HG02610 (cell line): ENCODE results near the gene TMEM151A.
A peak's percentile ranks its signal among the peaks of the same experiment; 100 is the strongest.

Experiments
- ATAC-seq: cut with Tn5 transposase; IDR thresholded peaks from one replicate; pipeline ENCODE4 v1.9.1; 2021; ENCODE audit warnings: mild to moderate bottlenecking, moderate library complexity; ENCODE audit not compliant: unreplicated experiment

Gene TMEM151A

DNA sequence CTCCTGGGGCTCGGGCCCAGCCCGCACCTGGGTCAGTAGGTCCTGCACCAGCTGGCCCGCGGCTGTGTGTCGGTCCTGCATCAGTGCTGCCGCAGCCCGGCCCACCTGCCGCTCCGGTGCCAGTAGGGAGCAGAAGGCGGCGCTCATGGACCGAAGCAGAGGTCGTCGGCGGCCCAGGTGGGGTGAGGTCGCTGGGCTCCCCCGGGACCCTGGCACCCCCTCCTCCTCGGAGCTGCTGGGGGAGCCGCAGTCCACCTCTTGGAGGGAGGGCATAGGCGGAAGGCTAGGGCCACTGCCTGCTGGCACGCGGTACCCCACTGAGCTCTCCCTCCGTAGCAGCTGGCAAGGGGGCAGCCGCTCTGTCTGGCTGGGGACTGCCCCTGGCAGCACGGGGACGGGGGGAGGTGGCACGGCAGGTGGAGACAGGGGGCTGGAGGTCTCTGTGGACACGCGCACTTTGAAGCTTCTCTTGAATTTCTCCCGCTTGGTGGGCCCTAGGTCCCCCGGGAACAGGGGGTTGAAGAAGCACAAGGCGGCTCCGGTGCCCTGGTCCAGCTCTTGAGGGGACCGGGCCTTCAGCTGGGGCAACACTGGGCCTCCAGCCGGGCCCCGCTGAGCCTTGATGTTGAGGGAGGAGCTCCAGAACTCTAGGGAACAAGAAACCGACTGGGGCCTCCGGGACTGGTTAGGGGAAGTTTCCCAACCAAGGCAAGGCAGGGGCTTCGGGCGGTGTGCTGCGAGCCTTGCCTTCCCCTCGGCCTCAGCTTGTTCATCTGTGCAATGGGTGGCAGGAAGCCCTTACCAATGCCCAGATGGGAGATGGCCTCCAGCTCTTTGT lies 43.1 kb downstream of the TMEM151A start:
- ATAC-seq, result no peak

DNA sequence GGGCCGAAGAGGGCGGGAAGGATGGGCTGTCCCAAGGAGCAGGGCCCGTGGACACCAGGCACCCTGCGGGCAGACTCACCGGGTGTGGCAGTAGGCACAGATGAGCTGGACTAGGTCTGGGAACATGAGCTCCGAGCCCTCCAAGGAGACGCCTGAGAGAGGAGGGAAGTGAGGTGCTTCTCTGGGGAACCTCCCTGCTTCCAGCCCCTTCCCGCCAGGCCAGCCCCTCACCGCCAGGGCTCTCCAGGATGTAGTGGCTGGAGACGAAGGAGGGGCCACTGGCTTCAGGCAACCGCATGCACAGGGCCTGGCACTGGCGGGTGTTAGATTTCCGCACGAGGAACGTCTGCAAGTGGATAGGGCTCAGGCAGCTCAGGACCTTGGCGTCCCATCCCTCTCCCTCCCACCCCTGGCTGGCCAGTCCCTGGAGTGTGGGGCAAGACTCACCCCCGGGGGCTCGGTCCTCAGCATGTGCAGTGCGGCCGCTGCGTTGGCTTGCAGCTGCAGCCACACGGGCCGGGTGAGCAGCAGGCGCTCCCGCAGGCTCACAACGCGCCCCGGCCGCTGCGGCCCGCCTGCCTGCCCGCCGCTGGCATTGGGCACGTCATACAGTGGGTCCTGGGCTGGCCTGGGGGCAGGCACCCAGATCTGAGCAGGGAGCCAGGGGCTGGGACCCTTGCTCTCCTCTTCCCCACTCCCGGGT lies 44.0 kb downstream of the TMEM151A start:
- no peak for ATAC-seq

DNA sequence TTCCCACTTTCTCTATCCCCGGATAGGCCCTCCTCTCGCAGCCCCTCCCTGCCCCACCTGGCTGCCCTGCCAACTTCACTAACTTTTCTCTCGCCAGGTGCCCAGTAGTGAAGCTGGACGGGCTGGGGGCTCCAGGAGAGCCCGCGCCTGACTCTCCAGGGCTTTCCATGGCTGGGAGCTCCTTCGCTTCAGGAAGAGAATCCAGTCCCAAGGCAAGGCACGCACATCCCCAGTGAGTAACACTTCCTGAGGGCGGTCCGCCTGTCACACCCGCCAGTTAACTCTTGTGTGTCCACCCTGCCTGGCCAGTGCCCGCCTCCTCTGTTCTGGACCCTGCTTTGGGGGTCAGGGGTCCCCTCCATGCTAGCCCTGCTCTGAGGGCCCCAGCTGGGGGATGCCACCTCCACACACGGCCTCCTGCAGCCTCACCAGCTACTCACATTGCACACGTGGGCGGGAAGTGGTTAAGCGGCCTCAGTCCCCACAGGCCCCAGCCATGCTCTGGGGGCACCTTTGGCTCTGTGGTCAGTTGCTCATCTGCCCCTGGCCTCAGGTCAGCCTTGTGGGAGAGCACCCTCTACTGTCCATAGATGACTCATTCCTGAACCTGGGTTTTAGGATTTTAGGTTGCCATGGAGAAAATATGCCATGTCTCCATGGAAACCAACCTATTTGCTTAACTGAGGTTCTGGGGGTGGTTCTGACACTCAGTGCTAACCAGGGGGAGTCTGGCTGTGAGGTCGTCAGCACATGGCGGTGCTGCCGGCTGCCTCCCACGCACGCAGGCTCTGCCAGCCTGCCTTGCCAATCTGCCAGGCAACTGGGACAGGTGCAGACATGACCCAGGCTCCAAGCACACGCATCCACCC lies 44.8 kb downstream of the TMEM151A start, which contains the start of gene RIN1:
RIN1 (minus strand) TSS at position 201 of the 869 bp plus-strand sequence; CDS start at position 169, 32 bp downstream.
- ATAC-seq, result peak; percentile 38

DNA sequence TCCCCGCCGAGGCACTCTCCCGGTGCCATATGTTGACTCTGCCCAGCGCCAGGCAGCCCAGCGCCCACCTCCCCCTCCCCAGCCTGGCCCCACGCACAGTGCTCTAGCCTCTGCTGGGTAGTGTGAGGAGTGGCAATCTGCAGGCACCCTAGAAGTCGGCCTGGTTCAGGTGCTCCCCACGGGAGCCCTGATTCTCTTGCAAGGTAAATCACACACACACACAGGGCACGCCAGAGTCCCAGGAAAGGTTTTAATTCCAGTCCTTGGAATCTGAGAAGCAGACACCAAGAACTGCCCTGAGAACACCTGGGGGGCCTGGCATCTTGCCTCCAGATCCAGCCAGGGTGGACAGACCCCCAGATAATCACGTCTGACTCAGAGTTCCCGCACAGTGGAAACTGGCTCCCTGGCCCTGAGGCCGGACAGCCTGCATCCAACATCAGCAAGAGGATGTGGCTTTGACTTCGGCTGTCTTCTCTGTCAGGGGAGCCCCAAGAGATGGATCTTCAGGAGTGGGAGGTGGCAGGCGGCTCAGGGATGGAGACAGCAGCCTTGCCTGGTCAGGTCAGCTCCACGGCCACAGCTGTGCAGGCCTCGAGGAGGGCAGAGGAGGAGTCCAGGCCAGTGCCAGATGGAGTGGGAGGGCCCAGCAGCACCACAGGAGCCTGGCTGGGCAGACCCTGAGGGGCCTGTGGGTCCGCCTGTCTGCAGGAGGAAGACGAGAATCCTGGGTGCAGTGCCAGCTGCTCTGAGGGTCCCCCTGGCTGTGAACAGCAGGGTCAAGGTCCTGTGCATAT lies 45.6 kb downstream of the TMEM151A start:
- no peak for ATAC-seq

DNA sequence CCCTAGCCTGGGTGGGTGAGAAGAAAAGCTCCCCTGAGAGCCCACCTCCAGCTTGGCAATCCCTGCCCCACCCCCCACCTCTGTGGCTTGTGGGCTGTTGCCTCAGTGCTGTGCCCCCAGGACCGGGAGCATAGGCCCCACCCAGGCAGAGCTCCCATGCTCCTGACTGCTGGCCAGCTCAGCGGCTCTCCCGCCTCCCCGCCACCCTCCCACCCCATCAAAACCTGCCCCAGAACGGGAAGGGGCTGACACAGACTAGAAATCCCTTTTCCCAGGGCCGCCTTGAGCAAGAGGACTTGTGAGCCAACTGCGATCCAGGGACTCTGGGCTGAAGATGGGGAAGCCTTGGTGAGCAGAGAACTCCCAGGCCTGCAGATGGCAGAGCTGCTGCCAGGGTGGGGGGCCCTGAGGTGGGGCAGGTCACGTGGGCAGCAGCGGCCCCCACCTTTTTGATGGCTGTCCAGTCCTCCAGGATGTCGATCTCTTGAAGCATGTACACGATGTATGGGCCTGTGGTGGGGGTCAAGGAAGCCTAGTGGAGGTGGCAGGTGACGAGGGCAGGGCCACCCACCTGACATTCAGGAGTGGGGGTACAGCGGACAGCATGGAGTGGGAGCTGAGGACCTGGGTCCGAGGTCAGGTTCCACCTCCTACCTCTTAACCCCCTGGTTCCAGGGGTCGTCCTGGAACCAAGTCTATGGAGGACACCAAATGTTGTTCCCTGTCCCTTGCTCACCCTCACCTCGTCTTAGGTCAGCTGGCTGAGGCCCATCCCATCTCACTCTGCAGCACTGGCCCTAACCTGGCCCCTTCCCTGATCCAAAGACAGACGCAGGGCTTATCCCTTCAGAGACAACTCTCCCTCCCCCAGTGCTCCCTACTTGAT lies 46.8 kb downstream of the TMEM151A start:
- ATAC-seq, result no peak

DNA sequence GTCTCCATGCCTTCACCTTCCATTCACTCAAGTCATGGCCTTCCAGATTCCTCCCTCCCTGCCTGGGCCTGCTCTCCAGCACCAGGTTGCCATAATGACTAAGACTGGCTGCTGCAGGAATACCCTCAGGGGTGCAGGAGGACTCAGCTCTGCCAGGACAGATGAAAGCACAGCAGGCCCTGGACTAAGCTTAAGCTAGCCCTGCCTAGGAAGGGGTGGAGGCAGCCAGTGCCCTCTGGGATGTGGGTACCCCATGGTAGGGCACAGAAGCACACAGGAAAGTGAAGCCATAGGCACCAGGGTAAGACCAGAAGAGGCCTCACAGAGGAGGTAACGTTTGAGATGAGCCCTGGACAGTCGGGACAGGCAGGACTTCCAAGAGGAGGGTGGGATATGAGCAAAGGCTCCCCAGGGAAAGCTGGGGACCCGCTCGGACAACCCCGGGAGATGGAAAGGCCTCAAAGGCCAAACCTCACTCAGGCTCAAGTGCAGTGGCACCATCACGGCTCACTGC lies 47.5 kb downstream of the TMEM151A start:
- no peak for ATAC-seq

DNA sequence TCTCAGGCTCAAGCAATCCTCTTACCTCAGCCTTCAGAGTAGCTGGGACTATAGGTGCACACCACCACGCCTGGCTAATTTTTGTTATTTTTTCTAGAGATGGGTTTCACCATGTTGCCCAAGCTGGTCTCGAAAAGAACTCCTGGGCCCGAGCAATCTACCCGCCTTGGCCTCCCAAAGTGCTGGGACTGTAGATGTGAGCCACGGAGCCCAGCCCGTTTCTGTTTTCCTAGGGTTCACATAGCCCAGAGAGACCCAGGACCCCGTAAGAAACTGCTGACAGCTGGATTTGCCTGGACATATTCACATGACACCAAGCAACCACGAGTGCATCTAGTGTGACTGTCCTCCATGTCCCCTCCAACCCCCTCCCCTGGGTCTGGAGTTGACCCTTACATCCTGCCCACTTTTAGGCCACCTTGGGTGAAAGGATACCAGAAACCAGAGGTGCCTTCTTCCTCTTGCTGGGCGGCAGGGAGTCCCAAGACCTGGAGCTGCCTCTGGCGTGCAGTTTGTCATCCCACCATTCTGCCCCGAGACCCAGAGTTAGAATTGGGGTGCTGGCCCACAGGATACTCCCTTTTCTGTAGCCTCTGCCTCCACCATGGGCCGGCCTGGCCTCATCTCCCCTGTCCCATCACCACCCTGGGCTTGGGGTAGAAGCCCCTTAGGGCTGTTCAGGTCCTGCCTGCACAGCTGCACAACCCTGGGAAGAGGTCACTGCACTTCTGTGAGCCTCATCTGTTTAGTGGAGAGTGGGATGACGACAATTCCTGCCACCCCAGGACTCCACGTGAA lies 48.2 kb downstream of the TMEM151A start:
- ATAC-seq, result no peak

DNA sequence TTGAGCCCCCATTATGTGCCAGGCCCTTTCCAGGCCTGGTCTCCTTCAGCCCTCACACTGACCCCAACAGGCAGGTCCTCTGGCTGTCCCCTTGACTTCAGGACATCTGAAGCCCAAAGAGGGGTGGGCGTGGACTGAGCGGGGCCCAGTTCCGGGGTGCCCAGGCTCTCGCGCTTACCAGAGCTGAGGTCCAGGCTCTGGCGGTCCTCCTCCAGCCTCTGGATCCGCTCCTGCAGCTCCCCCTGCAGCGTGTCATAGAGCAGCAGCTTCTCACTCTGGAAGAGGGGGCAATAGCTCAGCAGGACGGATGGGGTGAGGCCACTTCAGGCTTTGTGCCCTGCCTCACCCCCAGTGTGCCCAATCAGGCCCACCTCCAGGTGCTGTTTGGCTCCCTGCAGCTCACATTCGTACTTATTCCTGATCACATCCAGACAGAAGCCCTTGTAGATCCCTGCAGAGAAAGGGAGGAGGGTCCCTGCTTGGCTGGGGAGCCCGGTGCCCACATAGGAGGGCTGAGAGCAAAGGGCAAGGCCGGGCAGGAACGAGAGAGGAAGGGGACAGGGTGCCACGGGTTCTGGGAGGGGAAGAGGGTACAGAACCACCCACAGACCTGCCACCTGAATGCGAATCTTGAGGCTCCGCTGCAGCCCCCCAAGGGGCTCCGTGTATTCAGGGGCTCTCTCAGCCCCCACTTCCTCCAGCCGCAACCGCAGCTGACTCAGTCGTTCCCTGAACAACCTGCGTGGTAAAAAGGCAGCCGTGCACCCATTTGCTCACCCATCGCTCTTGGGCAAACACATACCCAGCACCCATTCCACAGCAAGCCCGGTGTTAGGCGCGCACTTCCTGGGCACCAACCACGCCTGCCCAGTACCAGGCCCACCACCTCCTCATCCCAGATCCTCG lies 49.2 kb downstream of the TMEM151A start:
- ATAC-seq, result no peak

DNA sequence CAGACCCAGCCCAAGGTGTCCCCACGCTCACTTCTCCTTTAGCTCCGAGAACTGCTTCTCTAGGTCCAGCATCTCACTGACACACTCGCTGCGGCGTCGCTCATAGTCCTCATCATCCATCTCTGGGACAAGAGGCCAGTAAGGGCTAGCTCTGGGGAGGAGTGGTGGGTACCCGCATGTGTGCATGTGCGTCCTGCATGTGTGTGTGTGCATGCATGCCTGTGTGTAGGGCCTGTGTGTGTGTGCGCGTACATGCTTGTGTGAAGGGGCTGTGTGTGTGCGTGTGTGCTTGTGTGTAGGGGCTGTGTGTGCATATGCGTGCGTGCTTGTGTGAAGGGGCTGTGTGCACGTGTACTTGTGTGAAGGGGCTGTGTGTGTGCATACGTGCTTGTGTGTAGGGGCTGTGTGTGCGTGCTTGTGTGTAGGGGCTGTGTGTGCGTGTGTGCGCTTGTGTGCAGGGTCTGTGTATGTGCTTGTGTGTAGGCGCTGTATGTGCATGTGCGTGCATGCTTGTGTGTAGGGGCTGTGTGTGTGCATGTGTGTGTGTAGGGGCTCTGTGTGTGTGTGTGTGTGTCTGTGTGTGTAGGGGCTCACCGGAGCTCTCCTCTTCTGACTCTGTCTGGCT lies 49.9 kb downstream of the TMEM151A start:
- ATAC-seq, result no peak

DNA sequence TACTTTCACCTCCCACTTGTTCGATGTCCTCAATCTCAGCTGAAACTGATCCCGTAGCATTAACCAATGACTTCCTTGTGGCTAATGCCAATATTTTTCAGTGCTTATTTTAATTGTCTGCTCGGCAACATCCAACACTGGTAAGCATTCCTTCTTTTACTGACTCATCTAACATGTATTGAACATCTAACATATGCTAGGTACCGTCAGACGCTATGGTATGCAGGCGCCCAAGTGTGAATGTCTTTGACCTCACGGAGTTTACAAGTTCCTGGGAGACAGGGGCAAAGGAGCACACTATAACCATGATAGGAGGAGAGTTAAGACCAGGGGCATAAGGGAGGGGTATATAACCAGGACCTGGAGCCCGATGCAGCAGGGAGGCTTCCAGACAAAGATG lies 51.5 kb downstream of the TMEM151A start:
- no peak for ATAC-seq

DNA sequence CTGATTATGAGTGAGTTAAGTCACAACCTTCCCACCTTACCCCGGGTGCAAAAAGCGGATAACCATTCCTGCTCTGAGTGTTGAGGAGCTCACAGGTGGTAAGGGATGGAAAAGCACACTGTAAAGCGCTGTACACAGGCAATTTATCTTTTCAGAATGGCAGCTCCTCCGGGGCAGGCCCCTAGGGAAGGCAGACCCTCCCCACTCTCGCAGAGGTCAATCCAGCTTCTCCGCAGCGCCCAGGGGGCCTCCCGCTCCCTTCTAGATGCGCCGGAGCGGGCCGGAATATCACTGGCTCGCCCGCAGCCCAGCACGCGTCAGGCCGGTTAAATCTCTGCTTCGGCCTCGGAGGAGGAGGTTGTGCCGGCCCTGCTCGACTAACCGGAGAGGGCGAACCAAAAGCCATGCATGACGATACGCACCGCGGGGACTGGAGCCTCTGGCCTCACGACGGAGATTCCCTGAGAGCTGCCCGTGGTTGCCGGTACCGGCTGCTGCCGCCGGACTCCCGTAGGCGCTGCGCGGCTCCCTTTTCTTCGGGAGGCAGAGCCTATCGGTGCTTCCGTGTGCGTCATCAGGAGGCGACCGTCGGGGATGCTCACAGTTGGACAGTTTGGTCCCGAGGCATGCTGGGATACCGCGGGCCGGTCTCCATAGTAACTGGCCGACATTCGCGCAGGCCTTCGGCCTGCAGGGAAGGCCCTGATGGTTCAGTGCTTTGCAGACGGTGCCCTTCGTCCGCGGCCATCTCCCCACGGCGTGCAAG lies 53.0 kb downstream of the TMEM151A start, which contains the start of gene BRMS1:
BRMS1 (minus strand) TSS at position 555 of the 766 bp plus-strand sequence. CDS start 2,870 bp downstream, outside the sequence.
- peak; percentile 66 for ATAC-seq

DNA sequence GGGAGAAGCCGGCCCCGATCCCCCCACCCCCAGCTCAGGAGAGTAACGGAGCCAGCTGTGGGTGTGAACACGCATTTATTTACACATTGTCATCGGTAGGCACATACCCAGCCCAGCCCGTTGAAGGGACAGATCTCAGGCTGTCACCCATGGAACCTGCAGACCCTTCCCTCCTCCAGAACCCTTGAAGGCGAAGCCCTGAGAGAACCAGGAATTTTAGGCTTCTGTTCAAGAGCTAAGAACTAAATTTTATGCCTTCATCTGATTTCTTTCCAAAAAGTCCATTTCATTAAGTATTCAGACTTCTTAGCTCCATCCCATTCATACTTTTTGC lies 53.6 kb downstream of the TMEM151A start:
- ATAC-seq, result no peak
